Muscle of back (tissue), 11 donors: ENCODE data around the gene METTL25B. TPM values are rescaled to one million over a fixed set of nuclear protein-coding genes. Genes with fewer than 3 reads are reported as not detected.
"Not testable (repeated sequence)": the region's sequence is repeated elsewhere in the genome, so short reads cannot be mapped to it uniquely, and the experiment has no call there.

Experiments used
- DNase-seq, 3 donors: peaks; one replicate each; pipeline versions ENCODE4 v3.0.0 to v3.0.0-alpha.2; 2013
- polyA plus RNA-seq, 10 donors: library from polyadenylated mRNA; unstranded; fragments of 120-200 nt; gene quantifications; one replicate each; pipeline ENCODE4 v1.2.1, GENCODE V29; 2013; ENCODE audit not compliant: insufficient read length in 10 of 10

Gene METTL25B
- polyA plus RNA-seq, 10 donors: 13.7 to 27.2 (median 18.3) TPM

DNA sequence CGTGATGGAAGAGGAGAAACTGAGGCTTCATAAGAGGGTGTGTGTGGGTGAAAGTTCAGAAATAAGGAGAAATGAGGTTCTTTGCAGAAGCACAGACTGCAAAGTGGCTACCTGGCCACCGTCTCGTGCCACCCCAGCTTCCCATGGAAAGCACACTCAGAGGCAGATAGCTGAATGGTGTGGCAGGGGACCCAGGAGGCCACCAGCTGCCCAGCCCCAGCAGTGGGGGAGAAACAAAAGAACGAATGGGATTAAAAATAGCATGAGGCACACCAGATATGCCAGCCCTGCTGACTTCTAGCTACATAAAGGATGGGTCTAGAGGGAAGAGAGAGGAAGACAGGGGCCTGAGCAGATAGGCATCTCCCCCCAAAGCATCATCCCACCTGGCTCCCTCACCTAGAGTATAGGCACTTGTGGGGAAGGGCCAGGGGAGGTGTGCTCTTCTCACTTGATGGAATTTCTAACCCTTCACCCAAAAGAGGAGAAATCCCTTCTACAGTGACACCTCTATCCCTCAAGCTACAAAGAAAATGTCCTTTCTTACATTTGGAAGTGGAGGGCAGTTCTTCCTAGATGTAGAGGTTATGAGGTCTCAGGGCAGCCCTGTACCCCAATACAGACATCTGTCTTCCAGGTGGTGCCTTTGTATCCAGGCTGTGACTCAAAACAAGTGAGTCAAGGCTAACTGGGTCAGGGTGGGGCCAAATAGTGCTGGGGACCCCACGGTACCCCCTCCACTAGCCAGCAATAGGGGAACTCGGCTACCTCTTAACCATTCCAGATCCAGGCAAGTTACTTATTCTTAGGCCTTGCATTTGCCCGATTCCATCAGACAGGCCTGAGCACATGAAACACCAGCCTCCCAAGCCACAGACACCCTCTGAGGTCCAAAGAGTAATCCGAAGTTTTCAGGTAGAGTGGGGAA is 19.7 kb downstream of the METTL25B start:
- no peak for DNase-seq

DNA sequence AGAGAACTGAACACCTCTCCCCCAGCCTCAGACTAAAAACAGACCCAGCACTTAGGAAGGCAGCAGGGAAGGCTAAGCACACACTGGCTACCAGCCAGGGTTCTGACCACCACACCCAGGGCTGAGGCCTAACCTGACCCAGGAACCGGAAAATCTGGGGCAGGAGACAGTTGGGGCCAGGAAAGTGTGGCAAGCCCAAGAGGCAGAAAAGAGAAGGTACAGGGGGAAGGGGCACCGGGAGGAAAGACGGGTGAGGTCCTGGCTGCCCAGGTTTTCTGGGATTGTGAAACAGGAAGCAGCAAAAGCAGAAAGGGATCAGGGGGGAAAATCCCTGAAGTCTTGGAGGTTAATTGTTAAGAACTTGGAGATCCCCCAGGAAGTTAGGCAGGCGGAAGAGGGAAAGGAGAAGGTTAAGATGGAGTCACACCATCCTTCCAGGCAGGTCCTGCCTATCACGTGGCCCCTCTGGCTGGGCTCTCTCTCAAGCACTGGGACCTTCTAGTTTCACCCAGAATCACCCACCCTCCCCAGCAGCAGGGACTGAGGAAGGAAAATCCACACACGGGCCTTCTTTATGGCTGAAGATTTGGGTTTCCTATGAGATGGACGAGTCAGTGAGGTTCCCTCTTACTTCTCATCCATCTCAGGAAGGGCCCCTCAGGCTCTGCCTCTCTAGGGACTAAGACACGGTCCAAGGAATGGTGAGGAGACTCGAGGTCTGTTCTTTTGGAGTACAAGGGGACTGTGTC is 20.6 kb downstream of the METTL25B start:
- peak in 1 of 3 donors; percentile 73 for DNase-seq

DNA sequence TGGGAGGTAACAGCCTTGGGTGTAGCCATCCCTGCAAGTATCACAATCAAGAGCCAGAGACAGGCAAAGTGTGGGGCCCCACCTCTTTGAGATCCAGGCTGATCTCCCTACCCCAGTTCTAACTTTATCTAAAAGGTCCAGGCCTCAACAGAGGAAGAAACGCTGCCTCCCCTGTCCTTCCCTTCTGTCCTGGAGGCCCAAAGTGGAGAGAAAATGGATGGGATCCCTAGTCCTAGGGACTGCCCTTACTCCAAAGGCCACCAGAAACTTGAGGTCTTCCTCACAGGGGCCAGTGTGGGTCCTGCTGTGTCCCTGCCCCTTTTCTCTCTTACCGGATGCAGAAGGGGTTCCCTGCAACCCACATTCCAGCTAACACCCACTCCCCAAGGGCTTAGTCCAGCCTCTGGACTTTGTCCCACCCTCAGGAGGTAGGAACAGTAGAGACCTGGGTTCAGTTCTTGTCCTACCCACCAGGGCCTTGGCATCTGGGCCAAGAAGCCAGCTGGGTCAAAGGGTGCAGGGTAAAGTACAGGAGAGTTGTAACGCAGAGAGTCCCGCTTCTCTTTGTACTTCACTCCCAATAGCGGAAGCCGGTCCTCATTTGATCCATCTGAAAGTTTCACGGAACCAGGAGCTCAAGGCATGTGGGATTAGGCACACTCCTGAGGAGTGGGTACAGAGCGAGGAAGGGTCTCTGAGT is 21.3 kb downstream of the METTL25B start:
- DNase-seq: peak in 1 of 3 donors; percentile 34

DNA sequence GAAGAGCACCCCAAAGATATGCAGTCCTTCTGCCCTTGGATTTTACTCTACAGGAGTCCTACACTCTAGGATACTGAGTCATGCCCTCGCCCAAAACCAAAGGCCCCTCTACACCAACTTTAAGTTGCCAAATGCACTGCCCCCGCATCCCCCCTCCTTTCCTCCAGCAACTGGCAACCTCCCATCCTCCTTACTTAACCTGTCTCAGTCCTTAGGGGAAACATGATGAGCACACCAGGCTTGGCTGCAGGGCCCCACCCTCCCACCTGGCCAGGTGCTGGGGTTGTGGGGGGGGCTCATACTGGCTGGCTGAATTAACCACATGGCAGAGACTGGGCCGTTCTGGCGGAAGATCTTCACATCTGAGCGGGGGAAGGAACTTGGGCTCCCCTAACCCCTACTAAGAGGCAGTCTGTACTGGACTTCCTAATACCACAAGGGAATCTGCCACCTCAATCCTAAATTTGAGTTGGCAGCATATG is 22.0 kb downstream of the METTL25B start:
- peak in 1 of 3 donors; percentile 38 for DNase-seq

DNA sequence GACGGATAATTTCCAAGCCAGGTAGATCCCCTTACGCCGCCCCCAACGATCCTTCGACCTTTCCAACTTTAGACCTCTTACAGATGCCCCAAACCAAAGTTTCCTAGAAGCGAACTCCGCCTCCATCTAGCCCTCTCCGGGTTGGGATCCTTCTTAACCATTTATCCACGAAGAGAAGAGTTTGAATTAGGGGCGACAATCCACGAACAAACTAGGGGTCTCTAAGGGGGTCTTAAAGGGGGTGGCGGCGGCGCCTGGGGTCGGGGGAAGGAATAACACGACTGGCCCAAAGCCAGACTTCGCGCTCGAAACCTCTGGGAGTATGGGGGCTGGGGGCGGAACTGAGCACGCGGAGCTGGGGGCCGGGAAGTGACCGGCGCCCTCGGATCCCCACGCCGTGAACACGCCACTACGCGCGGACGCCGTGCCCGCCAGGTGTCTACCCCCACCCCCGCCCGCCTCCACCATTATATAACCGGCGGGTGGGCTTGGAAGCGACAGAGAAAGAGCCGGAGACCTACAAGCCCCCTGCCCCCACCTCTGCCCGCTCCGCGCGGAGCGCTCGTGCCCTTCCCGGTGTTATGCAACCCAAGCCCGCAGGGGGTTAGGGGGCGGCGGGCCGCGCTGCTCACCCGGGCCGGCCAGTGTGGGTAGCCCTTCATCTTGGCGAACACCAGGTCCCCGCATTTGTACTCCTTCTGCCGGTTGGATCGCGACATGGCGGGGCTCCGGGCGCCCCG is 22.6 kb downstream of the METTL25B start:
- peak in 1 of 3 donors; percentile 72 for DNase-seq

DNA sequence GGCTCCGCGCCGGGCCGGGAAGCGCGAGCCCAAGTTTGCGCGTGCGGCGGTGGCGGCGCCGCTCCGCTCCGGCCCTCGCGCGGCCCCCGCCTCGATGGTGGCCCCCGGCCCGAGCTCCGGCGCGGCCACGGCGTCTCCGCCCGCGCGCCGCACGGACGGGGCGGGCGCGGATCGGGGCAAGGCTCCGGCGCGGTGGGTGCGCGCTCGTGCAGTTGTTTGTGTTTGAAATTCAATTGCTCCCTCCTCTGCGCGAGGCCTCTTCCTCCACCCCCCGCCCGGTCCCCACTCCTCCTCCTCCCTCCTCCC is 23.1 kb downstream of the METTL25B start, which contains the start of gene HDGF:
HDGF (minus strand) TSS at position 225 of the 306 bp plus-strand sequence. CDS start 246 bp downstream, outside the sequence.
- DNase-seq: no peak

DNA sequence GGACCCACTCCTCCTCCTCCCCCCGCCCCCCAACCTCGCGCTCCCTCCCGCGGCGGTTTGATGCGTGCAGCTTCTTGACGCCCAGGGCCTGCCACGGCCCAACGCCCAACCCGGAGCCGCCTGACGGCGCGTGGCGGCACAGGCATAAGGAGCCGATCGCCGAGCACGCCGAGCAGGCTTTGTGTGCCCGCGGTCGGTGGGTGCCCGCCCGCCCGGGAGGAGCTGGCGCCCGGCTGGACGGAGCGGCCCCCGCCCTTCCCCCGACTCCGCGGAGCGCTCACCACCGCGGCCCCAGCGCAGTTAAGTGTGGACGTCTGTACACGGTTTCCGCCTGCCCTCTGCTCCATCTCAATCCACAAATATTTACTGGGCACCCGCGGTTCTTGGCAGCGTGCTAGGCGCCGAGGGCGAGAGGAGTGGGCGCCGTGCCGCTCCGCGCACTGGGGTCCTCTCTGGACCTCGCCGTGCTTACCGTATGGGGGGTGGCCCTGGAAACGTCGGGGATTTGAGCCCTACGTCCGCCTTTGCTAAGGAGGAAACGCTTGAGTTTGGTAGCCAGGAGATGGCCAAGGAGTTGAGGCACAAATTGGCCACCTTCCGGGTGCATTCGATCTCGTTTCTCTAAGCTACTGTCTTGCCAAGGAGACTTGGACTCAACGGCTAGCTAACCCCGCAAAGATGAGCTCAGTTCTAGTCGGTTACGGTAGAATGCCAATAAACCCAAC is 23.6 kb downstream of the METTL25B start:
- peak; percentile 98 for DNase-seq

DNA sequence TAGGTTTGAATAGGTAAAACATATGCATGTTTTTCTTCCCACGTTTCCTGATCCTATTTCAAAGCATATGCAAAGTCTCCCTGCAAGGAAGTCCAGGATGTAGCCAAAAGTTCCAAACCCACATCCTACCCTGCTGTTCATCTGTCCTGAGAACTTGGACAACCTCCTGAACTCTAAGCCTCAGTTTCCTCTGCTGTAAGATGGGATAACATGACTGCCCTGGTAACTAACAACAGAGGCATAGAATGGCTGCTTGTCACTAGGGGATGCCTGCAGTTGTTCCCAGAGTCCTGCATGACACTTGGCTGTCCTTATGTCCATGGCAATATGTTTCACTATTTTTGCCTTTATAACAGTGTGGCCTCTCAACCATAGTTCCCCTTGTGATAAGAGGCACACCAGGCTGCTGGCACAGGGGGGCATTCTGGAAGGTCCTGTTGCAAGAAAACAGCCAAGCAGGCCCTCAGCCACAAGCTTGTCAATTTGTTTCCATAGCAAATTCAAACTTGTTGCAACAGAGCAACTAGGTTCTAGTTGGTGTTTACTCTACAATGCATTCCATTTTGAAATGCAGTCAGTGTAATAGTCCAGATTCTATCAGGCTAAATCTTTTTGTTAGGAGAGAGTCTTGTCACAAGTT is 24.7 kb downstream of the METTL25B start:
- DNase-seq: peak in 1 of 3 donors; percentile 38

DNA sequence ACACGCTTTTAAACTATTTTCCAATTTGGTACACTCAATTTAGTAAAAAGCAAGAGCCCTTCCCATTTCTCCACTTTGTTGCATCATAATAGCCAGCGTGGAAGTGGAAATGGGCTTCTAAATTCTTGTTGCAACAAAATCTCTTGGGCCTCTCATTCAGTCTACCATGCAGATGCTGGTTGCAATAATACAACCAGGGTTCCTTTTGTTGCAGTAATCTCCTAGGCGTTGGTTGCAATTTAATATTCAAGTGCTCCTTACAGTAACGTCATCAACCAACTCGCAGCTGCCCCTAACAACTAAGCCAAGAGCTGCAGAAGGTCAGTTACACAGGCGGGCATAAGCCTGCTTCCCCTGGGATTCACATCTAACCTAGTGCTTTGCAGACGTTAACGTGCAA is 25.9 kb downstream of the METTL25B start:
- DNase-seq: peak in 1 of 3 donors; percentile 26

DNA sequence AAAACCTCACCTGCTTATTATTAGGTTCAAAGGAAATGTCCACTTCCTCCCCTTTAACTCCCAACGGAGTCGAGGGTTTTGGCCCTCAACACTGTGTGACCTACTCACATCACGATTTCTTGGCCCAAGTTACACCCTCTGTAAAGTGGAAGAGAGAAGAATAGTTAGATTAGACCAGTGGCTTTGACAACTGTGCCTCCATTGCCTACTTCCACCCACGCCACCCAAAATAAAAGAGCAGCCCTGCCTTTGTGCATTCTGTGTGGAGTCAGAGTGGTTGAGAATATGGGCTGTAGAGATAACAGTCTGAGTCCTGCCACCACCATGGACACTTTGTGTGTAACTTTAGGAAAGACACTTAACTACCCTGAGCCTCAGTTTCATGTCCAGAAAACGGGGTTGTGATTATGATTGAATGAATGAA is 27.3 kb downstream of the METTL25B start:
- no peak for DNase-seq

DNA sequence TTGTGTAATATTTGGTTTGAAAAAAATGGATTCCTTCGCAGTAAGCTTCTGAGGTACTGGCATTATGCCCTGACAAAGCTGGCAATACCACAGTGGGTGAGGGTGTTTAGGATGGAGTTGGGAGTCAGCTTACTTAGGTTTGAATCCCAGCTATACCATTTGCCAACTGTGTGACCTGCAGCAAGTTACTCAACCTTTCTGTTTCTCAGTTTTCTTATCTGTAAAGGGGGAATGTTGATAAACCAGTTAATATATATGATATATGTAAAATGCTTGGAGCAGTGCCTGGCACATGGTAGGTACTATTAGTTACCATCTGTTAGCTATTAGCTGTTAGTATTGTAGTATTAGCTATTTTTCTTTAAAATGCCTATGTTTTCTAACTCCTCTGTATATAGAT is 28.1 kb downstream of the METTL25B start:
- DNase-seq: no peak

DNA sequence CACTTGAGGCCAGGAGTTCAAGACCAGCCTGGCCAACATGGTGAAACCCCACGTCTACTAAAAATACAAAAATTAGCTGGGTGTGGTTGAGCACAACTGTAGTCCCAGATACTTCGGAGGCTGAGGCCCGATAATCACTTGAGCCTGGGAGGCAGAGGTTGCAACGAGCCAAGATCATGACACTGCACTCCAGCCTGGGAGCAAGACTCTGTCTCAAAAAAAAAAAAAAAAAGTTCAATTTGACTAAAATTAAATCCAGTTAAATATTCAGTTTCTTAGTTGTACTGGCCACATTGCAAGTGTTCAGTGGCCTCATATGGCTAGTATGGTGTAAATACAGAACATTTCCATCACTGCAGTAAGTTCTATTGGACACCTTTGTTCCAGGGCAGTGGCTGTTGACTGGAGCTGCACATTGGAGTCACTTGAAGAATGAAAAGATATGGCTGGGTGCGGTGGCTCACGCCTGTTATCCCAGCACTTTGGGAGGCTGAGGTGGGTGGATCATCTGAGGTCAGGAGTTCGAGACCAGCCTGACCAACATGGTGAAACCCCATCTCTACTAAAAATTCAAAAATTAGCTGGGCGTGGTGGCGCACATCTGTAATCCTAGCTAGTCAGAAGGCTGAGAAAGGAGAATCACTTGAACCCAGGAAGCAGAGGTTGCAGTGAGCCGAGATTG is 29.4 kb downstream of the METTL25B start:
- not testable (repeated sequence) for DNase-seq

DNA sequence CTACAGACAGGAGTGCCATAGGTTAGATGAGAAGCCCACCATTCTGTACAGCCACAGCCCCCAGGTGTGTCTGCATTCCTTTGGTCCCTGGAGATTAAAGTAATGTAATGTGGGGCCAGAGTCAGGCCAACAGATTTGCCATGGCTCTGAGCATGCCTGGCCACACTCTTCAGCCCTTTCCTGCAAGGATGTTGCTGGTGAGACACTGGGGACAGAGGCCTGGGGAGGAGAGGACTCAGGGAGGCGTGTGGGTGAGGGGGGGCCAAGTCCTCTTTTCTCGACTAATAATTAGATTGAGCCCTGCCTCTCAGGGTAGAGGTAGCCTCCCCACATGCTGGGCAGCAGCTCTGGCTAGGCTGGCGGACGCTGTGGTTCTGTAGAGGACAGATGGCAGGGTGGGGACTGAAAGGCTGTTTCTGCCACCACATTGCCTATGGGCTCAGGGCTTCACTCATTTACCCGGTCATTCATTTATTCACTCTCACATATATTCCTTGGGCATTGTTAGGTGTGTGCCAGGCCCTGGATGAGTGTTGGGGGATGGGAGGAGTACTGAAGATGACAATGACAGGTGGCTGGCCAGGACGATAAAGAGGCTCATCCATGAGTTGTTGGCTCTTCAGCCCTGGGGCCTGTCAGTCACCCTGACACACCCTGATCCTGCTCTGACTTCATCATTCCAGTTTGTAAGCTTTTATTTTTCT is 32.0 kb downstream of the METTL25B start:
- no peak for DNase-seq

DNA sequence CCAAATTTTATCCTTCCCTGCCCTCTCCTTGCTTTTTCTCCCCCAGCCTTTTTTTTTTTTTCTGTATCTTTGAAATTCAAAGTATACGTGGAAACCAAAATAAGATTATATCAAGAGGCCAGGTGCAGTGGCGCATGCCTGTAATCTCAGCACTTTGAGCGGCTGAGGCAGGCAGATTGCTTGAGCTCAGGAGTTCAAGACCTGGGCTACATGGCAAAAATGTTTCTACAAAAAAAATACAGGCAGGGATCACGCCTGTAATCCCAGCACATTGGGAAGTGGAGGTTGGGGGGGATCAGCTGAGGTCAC is 32.5 kb downstream of the METTL25B start:
- no peak for DNase-seq

DNA sequence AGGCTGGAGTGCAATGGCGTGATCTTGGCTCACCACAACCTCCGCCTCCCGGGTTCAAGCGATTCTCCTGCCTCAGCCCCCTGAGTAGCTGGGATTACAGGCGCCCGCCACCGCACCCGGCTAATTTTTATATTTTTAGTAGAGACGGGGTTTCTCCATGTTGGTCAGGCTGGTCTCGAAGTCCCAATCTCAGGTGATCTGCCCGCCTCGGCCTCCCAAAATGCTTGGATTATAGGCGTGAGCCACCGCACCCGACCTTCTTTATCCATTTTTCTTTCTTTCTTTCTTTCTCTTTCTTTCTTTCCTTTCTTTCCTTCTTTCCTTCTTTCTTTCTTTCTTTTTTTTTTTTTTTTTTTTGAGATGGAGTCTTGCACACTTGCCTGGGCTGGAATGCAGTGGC is 36.9 kb downstream of the METTL25B start:
- DNase-seq: not testable (repeated sequence)

DNA sequence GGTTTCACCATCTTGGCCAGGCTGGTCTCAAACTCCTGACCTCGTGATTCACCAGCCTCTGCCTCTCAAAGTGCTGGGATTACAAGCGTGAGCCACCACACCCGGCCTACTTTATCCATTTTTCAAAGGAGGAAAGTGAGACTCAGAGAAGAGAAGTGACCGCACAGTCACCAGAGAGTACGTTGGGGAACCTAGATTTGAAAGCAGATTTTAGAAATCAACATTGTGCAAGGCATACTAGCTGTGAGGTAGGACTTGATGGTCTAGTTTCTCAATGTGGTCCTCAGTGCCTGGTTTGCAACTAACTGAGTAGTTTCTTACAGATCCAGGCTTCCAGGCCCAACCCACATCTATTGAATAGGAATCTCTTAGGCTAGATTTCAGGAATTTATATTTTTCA is 37.4 kb downstream of the METTL25B start:
- no peak for DNase-seq

DNA sequence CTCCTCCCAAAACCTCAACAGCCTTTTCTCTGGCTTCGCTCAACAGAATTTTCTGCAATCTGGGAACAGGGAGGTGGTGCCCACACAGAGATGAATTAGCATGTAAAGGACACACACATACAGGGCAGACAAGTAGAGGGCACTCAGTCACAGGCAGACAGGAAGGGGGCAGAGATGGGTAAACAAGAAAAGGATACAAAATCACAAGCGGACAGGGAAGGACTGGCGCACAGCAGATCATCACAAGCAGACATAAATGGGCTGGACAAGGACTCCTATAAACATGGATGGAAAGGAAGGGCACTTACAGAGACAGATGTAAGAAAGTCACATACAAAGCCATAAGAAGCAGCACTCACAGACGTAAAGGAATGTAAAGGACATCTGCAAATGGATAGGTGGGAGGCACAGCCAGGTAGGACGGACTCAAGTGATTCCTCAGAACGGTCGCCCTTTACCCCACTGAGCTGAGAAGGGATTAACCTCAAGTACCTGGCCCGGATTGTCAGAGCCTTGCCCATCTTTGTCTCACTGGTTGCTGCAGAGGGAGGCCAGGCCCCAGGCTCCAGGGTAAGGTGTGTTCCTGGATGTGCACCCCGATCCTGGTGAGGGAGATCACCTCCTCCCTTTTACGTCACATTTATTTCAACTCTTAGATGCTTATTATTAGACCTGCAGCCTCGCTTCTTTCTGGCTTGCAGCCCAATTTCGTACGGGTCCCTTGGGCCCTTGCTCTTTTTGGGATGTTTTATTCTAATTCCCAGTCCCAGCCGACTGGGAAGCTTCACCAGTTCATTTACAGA is 38.2 kb downstream of the METTL25B start:
- DNase-seq: no peak
